Heart left ventricle (tissue), 13 donors: ENCODE results near the gene NEMF.

Source experiments
- CTCF ChIP-seq, 12 donors: fragments of 200-600 bp; sonication (generic) in 4 of 12; IDR thresholded peaks; one replicate each; pipeline versions ENCODE4 v1.5.0 to v1.8.0; 2018 to 2022; ENCODE audit warnings: antibody characterized with exemption in 12 of 12, mild to moderate bottlenecking in 5 of 12
- POLR2A ChIP-seq, 2 donors: fragments of 450-650 bp; IDR thresholded peaks; one replicate each; pipeline ENCODE4 v1.6.1; 2017; ENCODE audit warnings: antibody characterized with exemption in 2 of 2, mild to moderate bottlenecking in 2 of 2, moderate library complexity in 2 of 2
- donor health status: ischemic (EF 13 %, LVEDD 7.1; RV severe dilation, severe dysfunction).
- donor health status: DM: no; HTN: yes; CAD: no.
- donor health status: DM: no; HTN: no; CAD: no.
- donor health status: ischemic (EF 25% LVEDD 6.9; RV normal size, moderate dysfunction).
- donor health status: ischemic (EF 25% LVEDD 5.7; RV mildly dilated, moderate dysfunction).
- donor health status: ischemic (EF 35%, LVEDD 5.7; RV mildly dilated, moderate dysfunction).
- donor health status: nonischemic (EF 11% LVEDD 7.7; RV severe dilation, severe dysfunction).
- donor health status: DM: yes; HTN: yes; CAD: no.
- donor health status: PGD.
- donor health status: ischemic (EF 29% LVEDD 5.4; RV normal size, mild dysfunction).
- donor health status: nonischemic (EF 23%, LVEDD 6.1; RV moderate dilation, normal function).

DNA sequence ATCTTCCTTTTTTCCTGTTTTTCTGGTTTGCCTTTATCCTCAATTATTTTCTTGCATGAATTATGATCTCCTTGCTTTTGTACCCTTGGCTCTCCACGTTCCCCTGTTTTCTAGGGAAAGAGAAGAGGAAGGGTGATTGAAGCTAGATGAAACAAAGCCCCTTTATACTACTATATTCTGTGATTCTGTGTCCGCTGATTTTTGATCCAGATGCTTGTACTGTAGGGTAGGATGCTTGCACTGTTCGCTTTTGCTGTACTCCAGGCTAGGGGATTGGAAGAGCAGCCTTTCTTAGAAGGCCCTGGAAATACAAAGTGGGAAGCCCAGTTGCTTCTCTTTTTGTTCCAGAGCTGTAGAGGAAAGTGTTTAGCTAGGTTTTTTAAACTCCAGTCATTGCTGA is 119.7 kb downstream of the NEMF start:
- no peak for TF ChIP-seq CTCF (IDR thresholded peaks at IDR 0.05)
- no peak for TF ChIP-seq POLR2A (IDR thresholded peaks at IDR 0.05)
